Glutamatergic neuron (in vitro differentiated cells): ENCODE measurements around the gene TMPRSS2. TPM values are rescaled to one million over a fixed set of nuclear protein-coding genes. Genes with fewer than 3 reads are reported as not detected.

Experiments
- DNase-seq: peaks from one replicate; pipeline ENCODE4 v3.0.0; 2022
- H3K27ac Mint-ChIP-seq: one replicate; pipeline ENCODE4 v1.8.0; 2020; ENCODE audit warnings: mild to moderate bottlenecking, mixed read lengths, inconsistent platforms; ENCODE audit not compliant: unreplicated experiment
- H3K27me3 Mint-ChIP-seq: one replicate; pipeline ENCODE4 v1.8.0; 2020; ENCODE audit warnings: mild to moderate bottlenecking, moderate library complexity, mixed read lengths, inconsistent platforms; ENCODE audit not compliant: unreplicated experiment
- H3K36me3 Mint-ChIP-seq: one replicate; pipeline ENCODE4 v1.8.0; 2020; ENCODE audit warnings: mild to moderate bottlenecking, mixed read lengths, inconsistent platforms; ENCODE audit not compliant: unreplicated experiment
- H3K4me1 Mint-ChIP-seq: one replicate; pipeline ENCODE4 v1.8.0; 2020; ENCODE audit warnings: mild to moderate bottlenecking, low read depth, mixed read lengths, inconsistent platforms; ENCODE audit not compliant: unreplicated experiment
- H3K4me3 Mint-ChIP-seq: one replicate; pipeline ENCODE4 v1.8.0; 2020; ENCODE audit warnings: mild to moderate bottlenecking, mixed read lengths, inconsistent platforms; ENCODE audit not compliant: unreplicated experiment
- H3K9me3 Mint-ChIP-seq: one replicate; pipeline ENCODE4 v1.8.0; 2020; ENCODE audit warnings: mild to moderate bottlenecking, moderate library complexity, mixed read lengths, inconsistent platforms; ENCODE audit not compliant: unreplicated experiment
- CTCF ChIP-seq: fragments of 200-600 bp; sonication (generic); IDR thresholded peaks from one replicate; pipeline ENCODE4 v1.5.0; 2021; ENCODE audit not compliant: partially characterized antibody, unreplicated experiment
- total RNA-seq: library from RNA; stranded (reverse); fragmentation: NEBNext Ultra II Directional; extraction: Animal tissue kit (Norgen Biotek cat#: 25700); gene quantifications from one replicate; pipeline ENCODE4 v1.2.1, GENCODE V29; 2021; ENCODE audit not compliant: unreplicated experiment

TMPRSS2 gene
- total RNA-seq, 1 donor from 2014 or later: not detected

- peaks cover 12% of the 10 kb centered on the region for H3K27me3 Mint-ChIP-seq
- no peaks in the 10 kb centered on the region for H3K36me3 Mint-ChIP-seq
- no peaks in the 10 kb centered on the region for H3K9me3 Mint-ChIP-seq
- peaks cover 4% of the 10 kb centered on the region for H3K4me1 Mint-ChIP-seq
- TF ChIP-seq CTCF: no peak
- H3K27ac Mint-ChIP-seq: no peak overlapping the region
- DNase-seq: no peak
- no peak overlapping the region for H3K4me3 Mint-ChIP-seq
Measured at GRCh38 chr21:41509733-41510132, 1.8 kb upstream of the TMPRSS2 start.

- no peaks in the 10 kb centered on the region for H3K9me3 Mint-ChIP-seq
- H3K4me3 Mint-ChIP-seq: peak overlapping the region; percentile 38
- H3K27me3 Mint-ChIP-seq: peaks cover 12% of the 10 kb centered on the region
- peaks cover 4% of the 10 kb centered on the region for H3K4me1 Mint-ChIP-seq
- TF ChIP-seq CTCF: no peak
- H3K36me3 Mint-ChIP-seq: no peaks in the 10 kb centered on the region
- no peak overlapping the region for H3K27ac Mint-ChIP-seq
- no peak for DNase-seq
Measured at GRCh38 chr21:41509145-41509496, 1.2 kb upstream of the TMPRSS2 start.

GRCh38 chr21:41508415-41509144, 622 bp upstream of the TMPRSS2 start:
- no peaks in the 10 kb centered on the region for H3K9me3 Mint-ChIP-seq
- peak; percentile 27 for DNase-seq
- peak overlapping the region; percentile 38 for H3K4me3 Mint-ChIP-seq
- no peak for TF ChIP-seq CTCF
- H3K27me3 Mint-ChIP-seq: peaks cover 12% of the 10 kb centered on the region
- peaks cover 4% of the 10 kb centered on the region for H3K4me1 Mint-ChIP-seq
- no peak overlapping the region for H3K27ac Mint-ChIP-seq
- H3K36me3 Mint-ChIP-seq: no peaks in the 10 kb centered on the region

GRCh38 chr21:41506611-41507520, 1.1 kb downstream of the TMPRSS2 start:
- Mint-ChIP-seq H3K4me1 (peaks cover 4% of the 10 kb centered on the region), H3K4me3 (peak overlapping the region; percentile 78), H3K36me3 (no peaks in the 10 kb centered on the region), H3K9me3 (no peaks in the 10 kb centered on the region), H3K27ac (no peak overlapping the region), H3K27me3 (peaks cover 12% of the 10 kb centered on the region)
- peak; percentile 46 for DNase-seq
- TF ChIP-seq CTCF: no peak
